ENCODE measurements around the gene IFI16. TPM values are rescaled to one million over a fixed set of nuclear protein-coding genes. Genes with fewer than 3 reads are reported as not detected.
"Not testable (repeated sequence)": the region's sequence is repeated elsewhere in the genome, so short reads cannot be mapped to it uniquely, and the experiment has no call there.

IFI16 gene
- total and polyA plus RNA-seq, 2 of the 4 experiments (the other 2 are of a cell fraction), result 45.0 to 65.3 TPM

DNA sequence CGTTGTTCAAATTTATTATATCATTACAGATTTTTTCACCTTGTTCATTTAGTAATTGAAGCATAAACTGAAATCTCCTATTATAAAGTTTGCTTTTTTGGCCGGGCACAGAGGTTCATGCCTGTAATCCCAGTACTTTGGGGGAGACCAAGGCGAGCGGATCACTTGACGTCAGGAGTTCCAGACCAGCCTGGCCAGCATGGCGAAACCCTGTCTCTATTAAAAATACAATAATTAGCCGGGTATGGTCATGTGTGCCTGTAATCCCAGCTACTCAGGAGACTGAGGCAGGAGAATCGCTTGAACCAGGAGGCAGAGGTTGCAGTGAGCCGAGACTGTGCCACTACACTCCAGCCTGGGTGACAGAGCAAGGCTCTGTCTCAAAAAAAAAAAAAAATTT, 1.3 kb downstream of the IFI16 start:
- peak overlapping the region; percentile 99 for H2BK5ac ChIP-seq (ENCODE audit: low read depth, low read length, poor library complexity, severe bottlenecking)
- dilution Hi-C loops (cut with HindIII; ENCODE audit: low sequenced_read_pairs, unreplicated experiment); H3K36me3 ChIP-seq (ENCODE audit: control insufficient read depth, insufficient read depth, low read length); H4K20me1 ChIP-seq (ENCODE audit: insufficient read depth, low read length); H2AFZ ChIP-seq (replicated peaks; ENCODE audit: low read length, poor library complexity); ATAC-seq (ENCODE audit: low read depth); H3K9me1 ChIP-seq (ENCODE audit: insufficient read depth, low read length); H2BK15ac ChIP-seq (ENCODE audit: low read depth, low read length); H3K23ac ChIP-seq (ENCODE audit: low read depth, low read length); H4K8ac ChIP-seq (ENCODE audit: low read depth in 2 of 2, low read length in 2 of 2); H3K14ac ChIP-seq (replicated peaks; ENCODE audit: low read depth, low read length); H3K9me3 ChIP-seq (ENCODE audit: control insufficient read depth, insufficient read depth, low read length); in situ Hi-C loops (cut with MboI; ENCODE audit: low sequenced_read_pairs); H2BK120ac ChIP-seq (ENCODE audit: low read depth, low read length); POLR2A ChIA-PET (ENCODE audit: unreplicated experiment); H2AK9ac ChIP-seq (replicated peaks; ENCODE audit: low read depth, low read length, poor library complexity); DNase-seq; H4K5ac ChIP-seq (ENCODE audit: low read depth, low read length); H3K4ac ChIP-seq (ENCODE audit: low read depth, low read length); intact Hi-C loops (cut with micrococcal nuclease); BruUV-seq (replicated peaks); H3K27me3 ChIP-seq (ENCODE audit: control insufficient read depth, insufficient read depth, low read length); CTCF ChIA-PET; H3K56ac ChIP-seq (ENCODE audit: extremely low read depth, insufficient read depth, low read length): not testable (repeated sequence)
- peaks cover 13% of the 10 kb centered on the region for H3K4me1 ChIP-seq (ENCODE audit: control insufficient read depth, insufficient read depth, low read length)
- peaks cover 0 to 23% of the 10 kb centered on the region in 2 experiments; a peak in 2 of 4 replicates for H3K79me1 ChIP-seq (ENCODE audit: low read depth in 1 of 2, low read length in 2 of 2)
- H3K9ac ChIP-seq (ENCODE audit: low read depth, low read length), result peak overlapping the region; percentile 85
- WGBS, 2 experiments (ENCODE audit: extremely low coverage in 2 of 2, insufficient read length in 1 of 2), result 73% methylated on average over 2 of the region's 9 CpGs; no CpG with 5 or more reads in 1 of the 2 experiments
- H3K4me3 ChIP-seq (ENCODE audit: insufficient read depth, low read depth, low read length), result peak overlapping the region; percentile 90
- H3K27ac ChIP-seq (ENCODE audit: insufficient read depth, low read length), result peak overlapping the region; percentile 83; the same call in 1 of the 2 replicates
- peak overlapping the region; percentile 55; the same call in 1 of the 2 replicates for H4K91ac ChIP-seq (ENCODE audit: insufficient read depth, low read depth, low read length)
- peak overlapping the region; percentile 29; the same call in 1 of the 2 replicates for H2AK5ac ChIP-seq (ENCODE audit: low read depth, low read length)
- H3K4me2 ChIP-seq (ENCODE audit: low read depth, low read length), result peak overlapping the region; percentile 87
- 0 out of 2 replicates have a peak overlapping the region, but pooled peaks have one; percentile 14 for H2BK20ac ChIP-seq (ENCODE audit: low read depth, low read length)
- peak overlapping the region; percentile 58; the same call in 1 of the 2 replicates for H3K18ac ChIP-seq (ENCODE audit: low read depth, low read length)
